Activated naive CD4-positive, alpha-beta T cell treated with anti-CD3 and anti-CD28 coated beads, Interleukin-2, amount 50 U/mL, for 72 hours (primary cell): ENCODE measurements around the gene GPR55. TPM values are rescaled to one million over a fixed set of nuclear protein-coding genes. Genes with fewer than 3 reads are reported as not detected.

Source experiments
- ATAC-seq, 2 donors: fragments of 150-1000 bp; cut with Tn5 transposase; 2 replicates each; pipeline ENCODE4 v1.10.0; 2021; ENCODE audit warnings: mild to moderate bottlenecking in 2 of 2, moderate library complexity in 2 of 2
- DNase-seq, 2 donors: peaks; one replicate each; pipeline ENCODE4 v3.0.0; 2021 to 2022; ENCODE audit warnings: low spot score in 2 of 2
- H3K27ac Mint-ChIP-seq, 2 donors: one replicate each; pipeline ENCODE4 v1.8.0; 2022; ENCODE audit warnings: mild to moderate bottlenecking in 2 of 2, mixed read lengths in 2 of 2
- H3K36me3 Mint-ChIP-seq, 2 donors: one replicate each; pipeline ENCODE4 v1.8.0; 2022; ENCODE audit warnings: mixed read lengths in 2 of 2
- H3K9me3 Mint-ChIP-seq, 2 donors: one replicate each; pipeline ENCODE4 v1.8.0; 2022; ENCODE audit warnings: mixed read lengths in 2 of 2
- total RNA-seq, 2 donors: library from RNA; stranded (reverse); gene quantifications; one replicate each; pipeline ENCODE4 v1.2.3, GENCODE V29; 2022

Gene GPR55
- total RNA-seq, 2 donors from 2014 or later = 2.6 to 12.1 TPM

- H3K36me3 Mint-ChIP-seq = peaks cover 4 to 12% of the 10 kb centered on the region in 2 donors
- H3K9me3 Mint-ChIP-seq = no peaks in the 10 kb centered on the region
- ATAC-seq (no peak), DNase-seq (no peak)
- no peak overlapping the region for H3K27ac Mint-ChIP-seq
Observed at GRCh38 chr2:230915319-230915718, 9.7 kb downstream of the GPR55 start.

- H3K27ac Mint-ChIP-seq = no peak overlapping the region
- peaks cover 8 to 16% of the 10 kb centered on the region in 2 donors for H3K36me3 Mint-ChIP-seq
- H3K9me3 Mint-ChIP-seq = no peaks in the 10 kb centered on the region
- DNase-seq (peak in 1 of 2 donors; percentile 48), ATAC-seq (no peak)
Observed at GRCh38 chr2:230914886-230915285, 10.2 kb downstream of the GPR55 start.

DNA sequence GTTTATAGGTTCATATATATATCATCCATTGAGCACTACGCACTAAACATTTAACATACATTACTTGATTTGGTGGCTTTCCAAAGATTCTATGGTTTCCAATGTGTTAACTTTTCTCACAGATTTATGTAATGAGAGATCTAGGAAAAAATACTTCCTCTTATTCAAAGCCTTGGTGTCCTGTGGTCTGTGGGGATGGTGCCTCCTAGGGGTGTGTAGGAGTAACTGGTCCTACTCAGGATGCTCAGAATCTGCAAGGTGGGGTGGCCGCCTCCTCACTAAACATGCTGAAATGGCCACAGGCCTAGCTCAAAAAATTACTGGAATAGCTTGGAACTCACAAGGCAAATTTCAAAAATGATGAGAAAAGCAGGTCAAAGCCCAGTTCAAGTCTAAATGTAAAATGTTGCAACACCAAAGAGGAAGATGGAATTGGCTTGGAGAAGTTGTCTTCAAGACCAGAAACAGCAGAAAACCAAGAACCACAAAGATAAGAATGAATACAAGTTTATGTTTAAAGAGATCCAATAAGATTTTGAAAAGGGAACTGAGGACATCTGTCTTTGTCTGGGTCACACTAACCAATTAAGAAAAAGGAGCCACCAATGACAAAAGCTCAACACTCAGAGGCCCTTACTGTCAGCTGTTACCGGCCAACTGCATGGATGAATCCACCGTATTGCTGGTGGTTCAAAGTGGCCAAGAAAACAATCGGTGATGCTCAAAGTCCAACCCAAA is 11.5 kb downstream of the GPR55 start:
- Mint-ChIP-seq H3K27ac (no peak overlapping the region), H3K9me3 (no peaks in the 10 kb centered on the region), H3K36me3 (peaks cover 10 to 27% of the 10 kb centered on the region in 2 donors)
- peak in 1 of 2 donors; percentile 25 for DNase-seq
- ATAC-seq = no peak

DNA sequence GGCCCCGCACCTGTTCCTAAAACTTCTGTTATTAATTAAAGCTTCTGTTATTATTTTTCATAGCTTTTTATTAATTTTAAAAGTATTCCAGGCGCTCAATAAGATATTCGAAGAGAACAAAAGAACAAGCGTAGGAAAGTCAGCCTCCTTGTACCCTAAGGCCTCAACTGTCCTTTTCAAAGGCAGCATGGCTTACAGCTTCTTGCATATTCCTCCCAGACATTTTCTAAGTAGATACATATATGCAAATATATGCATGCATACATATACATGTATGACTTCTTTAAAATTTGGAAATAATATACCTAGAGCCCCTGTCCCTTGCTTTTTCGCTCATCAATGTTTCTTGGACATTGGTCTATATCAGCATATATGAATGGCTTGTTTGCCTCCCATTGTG is 12.3 kb downstream of the GPR55 start:
- no peaks in the 10 kb centered on the region for H3K9me3 Mint-ChIP-seq
- no peak for DNase-seq
- H3K36me3 Mint-ChIP-seq = peaks cover 10 to 32% of the 10 kb centered on the region in 2 donors
- no peak overlapping the region for H3K27ac Mint-ChIP-seq
- ATAC-seq = no peak

- Mint-ChIP-seq H3K9me3 (no peaks in the 10 kb centered on the region), H3K27ac (no peak overlapping the region), H3K36me3 (peaks cover 10 to 32% of the 10 kb centered on the region in 2 donors)
- no peak for DNase-seq
- ATAC-seq = no peak
Observed at GRCh38 chr2:230912046-230912445, 13.0 kb downstream of the GPR55 start.

- H3K27ac Mint-ChIP-seq = no peak overlapping the region
- peak in 1 of 2 donors; percentile 23 for ATAC-seq
- H3K9me3 Mint-ChIP-seq = no peaks in the 10 kb centered on the region
- peaks cover 10 to 38% of the 10 kb centered on the region in 2 donors for H3K36me3 Mint-ChIP-seq
- DNase-seq = peak in 1 of 2 donors; percentile 43
Observed at GRCh38 chr2:230910546-230911177, 14.4 kb downstream of the GPR55 start.

DNA sequence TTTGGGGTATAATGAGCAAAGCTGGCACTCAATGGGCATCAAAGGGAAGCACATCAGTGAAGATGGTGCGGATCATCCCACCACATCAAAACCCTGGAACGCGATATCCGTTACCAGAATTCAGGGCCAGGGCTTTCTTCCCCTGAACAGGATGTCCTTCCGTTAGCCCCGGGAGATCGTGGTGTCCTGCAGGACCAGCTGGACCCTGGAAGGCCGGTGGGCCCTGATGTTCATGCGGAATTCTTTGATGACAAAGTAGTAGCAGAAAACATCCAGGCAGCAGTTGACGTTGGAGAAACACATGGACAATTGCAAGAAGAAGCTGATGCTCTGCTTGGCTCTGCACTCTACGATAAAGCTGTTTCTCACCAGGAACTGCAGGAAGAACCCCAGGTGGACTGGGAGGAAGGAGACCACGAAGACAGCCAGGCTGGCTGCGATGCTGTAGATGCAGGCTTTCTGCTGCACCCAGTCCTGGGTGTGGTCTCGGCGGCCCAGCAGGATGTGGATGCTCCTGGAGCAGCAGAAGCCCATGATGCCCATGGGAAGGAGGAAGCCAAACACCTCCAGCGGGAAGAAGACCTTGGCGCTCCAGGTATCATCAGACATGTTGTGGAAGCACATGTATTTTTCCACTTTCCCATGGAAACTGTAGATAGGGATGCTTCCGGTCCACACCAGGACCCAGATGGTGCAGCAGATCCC is 15.0 kb downstream of the GPR55 start:
- Mint-ChIP-seq H3K36me3 (peaks cover 10 to 42% of the 10 kb centered on the region in 2 donors), H3K9me3 (no peaks in the 10 kb centered on the region), H3K27ac (peak overlapping the region in 1 of 2 donors; percentile 89)
- ATAC-seq (no peak), DNase-seq (no peak)

- peaks cover 10 to 46% of the 10 kb centered on the region in 2 donors for H3K36me3 Mint-ChIP-seq
- ATAC-seq (peak; percentile 54 to 65), DNase-seq (peak; percentile 44 to 85)
- H3K27ac Mint-ChIP-seq = peak overlapping the region in 1 of 2 donors; percentile 89
- no peaks in the 10 kb centered on the region for H3K9me3 Mint-ChIP-seq
Observed at GRCh38 chr2:230908595-230909191, 16.3 kb downstream of the GPR55 start.

DNA sequence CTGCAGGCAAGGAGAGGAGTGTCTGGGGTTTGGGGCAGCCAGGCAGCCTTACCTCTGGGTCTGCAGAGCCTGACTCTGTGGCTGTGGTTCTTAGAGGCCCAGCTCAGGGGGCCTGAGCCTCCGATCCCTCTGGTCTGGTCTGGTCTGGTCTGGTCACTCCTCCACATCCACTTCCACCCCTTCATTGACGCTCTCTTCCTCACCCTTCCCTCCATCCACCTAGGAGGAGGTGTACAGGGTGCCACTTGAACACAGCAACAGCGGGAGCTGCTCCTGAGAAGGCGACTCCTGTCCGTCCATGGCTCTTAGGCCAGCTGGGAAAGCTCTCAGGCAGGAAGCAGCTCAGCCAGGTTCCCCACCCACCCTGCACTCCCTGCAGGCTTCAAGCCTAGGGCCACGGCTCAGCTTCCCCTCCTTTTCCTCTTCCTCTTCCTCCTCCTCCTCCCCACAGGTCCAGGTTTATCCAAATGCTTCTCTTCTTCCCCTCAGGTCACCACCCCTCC is 16.9 kb downstream of the GPR55 start:
- peak overlapping the region in 1 of 2 donors; percentile 89 for H3K27ac Mint-ChIP-seq
- DNase-seq (peak in 1 of 2 donors; percentile 52), ATAC-seq (no peak)
- H3K9me3 Mint-ChIP-seq = no peaks in the 10 kb centered on the region
- peaks cover 10 to 51% of the 10 kb centered on the region in 2 donors for H3K36me3 Mint-ChIP-seq

- Mint-ChIP-seq H3K9me3 (no peaks in the 10 kb centered on the region), H3K27ac (peak overlapping the region in 1 of 2 donors; percentile 89), H3K36me3 (peaks cover 10 to 51% of the 10 kb centered on the region in 2 donors)
- ATAC-seq = no peak
- DNase-seq = peak in 1 of 2 donors; percentile 47
Observed at GRCh38 chr2:230907361-230908091, 17.5 kb downstream of the GPR55 start.

DNA sequence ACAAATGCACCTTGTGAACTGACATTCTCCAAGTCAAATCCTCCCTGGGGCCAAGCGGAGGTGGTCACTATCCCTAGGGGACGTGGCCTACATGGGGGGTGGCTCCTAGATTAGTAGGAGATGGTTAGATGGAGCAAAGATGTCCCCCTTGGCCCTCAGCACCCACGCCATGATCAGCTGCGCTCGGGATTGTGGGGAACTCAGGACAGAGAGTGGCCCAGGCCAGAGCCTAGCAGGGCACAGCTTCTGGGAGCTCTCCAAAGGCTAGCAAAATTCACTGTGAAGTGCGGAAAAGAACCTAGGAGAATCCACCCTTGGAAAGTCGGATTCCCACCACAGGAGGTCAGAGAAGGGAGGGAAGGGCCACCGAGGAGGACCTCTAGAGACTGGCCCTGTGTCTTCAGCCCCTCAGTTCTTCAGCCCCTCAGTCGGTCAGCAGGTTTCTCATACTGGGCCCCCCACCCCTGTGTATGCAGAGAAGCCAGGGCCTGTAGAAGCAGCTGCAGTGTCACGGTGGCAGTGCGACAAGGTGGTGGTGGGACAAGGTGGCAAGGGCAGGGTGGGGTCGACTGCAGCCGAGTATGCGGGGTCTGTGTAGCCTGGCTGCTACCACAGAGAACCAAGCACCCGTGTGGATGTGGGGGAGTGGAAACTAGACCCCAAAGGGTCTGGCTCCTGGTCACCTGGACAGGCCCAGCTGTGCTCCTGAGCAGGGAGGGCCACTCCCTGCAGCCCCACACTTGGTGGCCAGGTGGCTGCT is 18.4 kb downstream of the GPR55 start:
- Mint-ChIP-seq H3K27ac (peak overlapping the region in 1 of 2 donors; percentile 89), H3K9me3 (no peaks in the 10 kb centered on the region)

DNA sequence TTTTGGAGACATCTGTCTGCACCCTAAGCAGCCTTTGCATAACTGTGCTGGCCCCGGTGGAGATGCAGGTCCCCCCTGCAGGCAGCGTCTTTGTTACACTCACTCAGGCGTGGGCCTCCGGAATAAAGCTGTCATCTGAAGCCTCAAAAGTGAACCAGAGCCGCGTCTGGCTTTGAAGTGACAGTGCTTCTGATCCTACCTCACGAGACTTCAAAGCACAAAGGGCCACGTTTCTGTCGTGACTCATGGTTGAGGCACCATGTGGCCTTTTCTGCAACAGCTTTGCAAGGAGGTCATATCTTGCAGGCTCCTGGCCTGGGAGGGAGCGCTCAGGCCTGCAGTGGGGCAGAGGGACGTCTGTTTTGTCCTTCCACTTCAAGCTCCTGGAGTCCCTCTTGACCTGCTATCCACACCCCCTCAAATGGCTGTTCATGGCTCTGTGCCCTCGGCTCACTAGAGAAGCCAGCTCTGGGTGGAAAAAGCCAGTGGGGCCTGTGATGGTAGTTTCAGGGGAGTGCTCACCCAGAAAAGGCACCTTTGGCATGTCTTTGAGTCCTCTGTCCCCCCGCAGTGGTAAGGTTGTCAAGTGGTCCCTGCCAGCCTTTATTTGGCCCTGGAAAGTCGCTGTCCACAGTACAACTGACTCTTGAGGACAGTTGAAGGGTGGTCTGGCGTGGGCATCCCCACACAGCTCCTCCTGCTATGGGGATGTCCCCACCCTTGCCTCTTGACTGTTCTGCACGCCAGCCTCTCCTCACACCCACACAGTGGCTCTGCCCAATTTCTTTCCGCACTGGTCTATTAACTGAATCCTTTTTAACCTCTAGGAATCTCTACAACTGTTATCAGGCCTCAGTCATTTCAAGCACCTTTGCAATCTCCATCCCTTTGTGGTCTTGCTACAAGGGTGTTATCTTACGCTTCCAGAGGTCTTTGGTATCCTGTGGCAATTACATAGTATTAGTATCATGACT is 19.3 kb downstream of the GPR55 start:
- H3K36me3 Mint-ChIP-seq = peaks cover 10 to 43% of the 10 kb centered on the region in 2 donors
- H3K27ac Mint-ChIP-seq = peak overlapping the region in 1 of 2 donors; percentile 89
- H3K9me3 Mint-ChIP-seq = no peaks in the 10 kb centered on the region
- ATAC-seq = peak; percentile 85 to 90
- DNase-seq = peak; percentile 77 to 93

More for the DNA sequence above, 18.4 kb downstream of the GPR55 start:
- ATAC-seq = no peak
- peak in 1 of 2 donors; percentile 39 for DNase-seq
- H3K36me3 Mint-ChIP-seq = peaks cover 10 to 51% of the 10 kb centered on the region in 2 donors

DNA sequence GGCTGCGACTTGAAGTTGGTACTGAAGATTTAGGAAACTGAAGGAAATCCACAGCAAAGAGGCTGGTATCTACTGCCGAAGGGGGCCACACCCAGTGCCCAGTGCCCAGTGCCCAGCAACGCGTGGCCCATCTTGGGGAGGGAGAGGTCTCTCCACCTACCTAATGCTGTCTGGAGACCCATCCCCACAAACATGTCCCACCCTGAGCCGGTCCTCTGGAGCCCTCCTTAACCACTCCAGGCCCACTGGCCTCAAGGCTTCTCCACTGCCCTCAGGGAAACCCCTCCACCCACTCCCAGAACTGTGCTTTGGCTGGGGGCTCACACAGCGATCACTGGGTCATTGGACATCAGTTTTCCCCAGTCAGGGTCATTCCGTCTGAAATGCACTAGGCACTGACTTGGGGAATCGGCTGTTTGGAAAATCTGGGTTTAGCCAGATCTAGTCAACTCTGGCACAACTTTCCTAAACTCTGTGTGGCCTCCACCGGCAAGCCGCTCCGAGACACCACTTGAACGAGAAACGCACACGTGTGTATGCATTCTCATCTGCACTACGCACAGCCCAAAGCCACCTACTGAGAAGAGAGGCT is 20.1 kb downstream of the GPR55 start:
- H3K9me3 Mint-ChIP-seq = no peaks in the 10 kb centered on the region
- peaks cover 3 to 36% of the 10 kb centered on the region in 2 donors for H3K36me3 Mint-ChIP-seq
- DNase-seq (no peak), ATAC-seq (no peak)
- peak overlapping the region in 1 of 2 donors; percentile 89 for H3K27ac Mint-ChIP-seq
